HG03565 (cell line): ENCODE measurements around the gene TRIM66.
A peak's percentile ranks its signal among the peaks of the same experiment; 100 is the strongest.

ENCODE experiments used
- ATAC-seq: cut with Tn5 transposase; IDR thresholded peaks from one replicate; pipeline ENCODE4 v1.9.1; 2021; ENCODE audit warnings: mild to moderate bottlenecking, moderate library complexity; ENCODE audit not compliant: unreplicated experiment

The TRIM66 gene

GRCh38 chr11:8612522-8612921, 69.9 kb downstream of the TRIM66 start:
- ATAC-seq: no peak

GRCh38 chr11:8610532-8611116, 71.8 kb downstream of the TRIM66 start:
- no peak for ATAC-seq

GRCh38 chr11:8608652-8609051, 73.8 kb downstream of the TRIM66 start:
- ATAC-seq: no peak

- no peak for ATAC-seq
Observed at GRCh38 chr11:8605971-8606563, 76.4 kb downstream of the TRIM66 start.

- ATAC-seq: peak; percentile 65
Observed at GRCh38 chr11:8604078-8604723, 78.3 kb downstream of the TRIM66 start.

- ATAC-seq: peak; percentile 9
Observed at GRCh38 chr11:8603696-8604077, 78.8 kb downstream of the TRIM66 start.

DNA sequence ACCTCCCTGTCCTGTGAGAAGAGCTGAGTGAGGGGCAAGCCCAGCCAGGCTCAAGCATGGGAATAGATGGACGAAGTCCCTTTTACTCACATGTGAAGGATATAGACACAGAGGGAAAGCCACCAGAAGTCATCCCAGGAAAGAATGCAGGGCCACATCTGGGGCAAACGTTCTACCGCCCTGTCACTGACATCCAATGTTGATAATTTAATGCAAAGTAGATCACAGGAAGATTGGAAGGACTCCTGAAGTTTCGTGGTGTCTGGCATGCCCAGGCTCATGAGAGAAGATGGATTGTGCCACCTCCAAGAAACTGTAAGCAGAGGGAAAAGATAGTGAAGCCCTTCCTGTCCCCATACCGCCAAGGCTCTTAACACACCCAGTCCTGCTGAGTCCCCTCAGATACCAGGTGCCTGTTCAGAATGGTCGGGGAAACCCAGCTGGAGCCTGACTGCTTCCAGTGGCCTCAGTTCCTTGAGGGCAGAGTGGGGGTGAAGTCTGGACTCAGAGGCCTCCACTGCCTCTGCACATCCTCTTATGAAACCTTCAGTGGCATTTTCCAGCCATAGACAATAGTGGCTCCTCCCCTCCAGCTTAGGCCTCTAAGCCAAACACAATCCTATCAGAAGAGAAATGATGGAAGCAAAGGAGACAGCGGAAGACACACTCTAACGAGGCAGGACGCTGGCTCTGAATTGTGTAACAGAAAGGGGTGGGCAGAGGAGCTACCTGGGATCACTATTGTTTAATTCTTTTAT, 80.9 kb downstream of the TRIM66 start:
- no peak for ATAC-seq

GRCh38 chr11:8598506-8598905, 84.0 kb downstream of the TRIM66 start:
- no peak for ATAC-seq

- no peak for ATAC-seq
Observed at GRCh38 chr11:8597182-8597581, 85.3 kb downstream of the TRIM66 start.

- no peak for ATAC-seq
Observed at GRCh38 chr11:8596504-8597046, 85.9 kb downstream of the TRIM66 start.

DNA sequence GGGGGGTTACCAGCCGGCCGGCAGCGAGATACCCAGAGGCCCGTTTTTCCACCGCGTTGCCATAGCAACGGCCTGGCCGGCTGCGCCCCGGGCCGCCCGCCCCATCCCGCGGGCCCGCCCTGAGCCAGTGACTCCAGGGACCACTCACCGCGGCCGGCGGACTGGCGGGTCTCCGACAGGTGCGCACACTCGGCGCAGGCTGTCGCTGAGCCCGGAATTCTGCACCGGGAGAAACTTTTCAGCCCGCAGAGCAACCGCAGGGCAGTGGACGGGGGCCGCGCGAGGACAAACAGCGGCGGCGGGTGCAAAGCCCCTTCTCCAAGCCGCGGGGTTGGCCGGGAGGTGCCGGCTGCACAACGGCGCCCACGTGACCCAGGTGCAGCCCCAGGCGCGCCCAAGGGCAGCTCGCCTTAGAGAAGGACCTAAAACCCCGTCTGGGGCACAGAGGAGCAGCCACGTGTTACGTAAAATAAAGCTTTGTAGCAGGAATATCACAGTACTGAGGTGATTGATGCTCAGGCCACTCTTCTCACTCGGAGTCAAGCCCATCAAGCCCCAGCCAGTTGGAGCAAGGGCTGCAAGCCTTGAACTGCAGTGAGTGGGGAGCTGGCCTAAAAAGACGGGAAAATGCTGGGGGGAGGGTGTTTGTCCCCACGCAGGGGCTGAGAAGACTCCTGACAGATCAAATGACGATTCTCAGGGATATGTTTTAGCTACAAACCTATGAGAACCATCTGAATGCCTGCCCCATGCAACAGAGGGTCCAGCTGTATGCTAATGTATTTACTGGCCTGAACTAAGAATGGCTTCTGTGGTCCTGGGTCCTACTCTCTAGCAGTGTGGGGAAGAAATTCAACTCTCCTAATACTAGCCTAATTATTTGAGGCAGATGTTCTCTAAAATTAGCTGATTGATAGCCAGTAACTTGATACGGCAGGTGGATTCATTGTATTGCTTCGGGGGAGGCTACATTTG, 88.2 kb downstream of the TRIM66 start, which contains the start of gene STK33:
TSS of gene STK33 (minus strand) at position 294 of the 975 bp plus-strand sequence. CDS start 119,323 bp downstream, outside the sequence.
- peak; percentile 85 for ATAC-seq

GRCh38 chr11:8593455-8593854, 89.0 kb downstream of the TRIM66 start:
- peak; percentile 14 for ATAC-seq

GRCh38 chr11:8587915-8588314, 94.5 kb downstream of the TRIM66 start:
- no peak for ATAC-seq

- ATAC-seq: no peak
Observed at GRCh38 chr11:8586805-8587204, 95.7 kb downstream of the TRIM66 start.

DNA sequence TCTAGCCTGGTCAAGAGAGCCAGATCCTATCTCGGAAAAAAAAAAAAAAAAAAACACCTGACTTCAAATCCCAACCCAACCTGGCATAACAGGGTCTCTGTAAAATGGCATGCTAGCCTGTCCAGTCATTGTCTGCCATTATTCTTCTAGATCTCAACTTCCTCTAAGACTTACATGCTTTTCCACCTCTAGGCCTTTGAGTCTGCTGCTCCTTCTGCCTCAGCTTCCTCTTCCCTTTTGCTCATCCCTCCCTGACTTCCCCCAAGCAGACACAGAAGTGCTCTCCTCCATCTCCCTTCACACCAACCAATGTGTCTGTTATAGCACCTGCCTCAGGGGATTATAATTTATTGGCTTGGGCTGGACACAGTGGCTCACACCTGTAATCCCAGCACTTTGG, 96.3 kb downstream of the TRIM66 start:
- ATAC-seq: no peak

GRCh38 chr11:8584511-8584910, 98.0 kb downstream of the TRIM66 start:
- no peak for ATAC-seq

GRCh38 chr11:8584082-8584481, 98.4 kb downstream of the TRIM66 start:
- ATAC-seq: no peak

GRCh38 chr11:8581300-8581699, 101.2 kb downstream of the TRIM66 start:
- ATAC-seq: no peak

DNA sequence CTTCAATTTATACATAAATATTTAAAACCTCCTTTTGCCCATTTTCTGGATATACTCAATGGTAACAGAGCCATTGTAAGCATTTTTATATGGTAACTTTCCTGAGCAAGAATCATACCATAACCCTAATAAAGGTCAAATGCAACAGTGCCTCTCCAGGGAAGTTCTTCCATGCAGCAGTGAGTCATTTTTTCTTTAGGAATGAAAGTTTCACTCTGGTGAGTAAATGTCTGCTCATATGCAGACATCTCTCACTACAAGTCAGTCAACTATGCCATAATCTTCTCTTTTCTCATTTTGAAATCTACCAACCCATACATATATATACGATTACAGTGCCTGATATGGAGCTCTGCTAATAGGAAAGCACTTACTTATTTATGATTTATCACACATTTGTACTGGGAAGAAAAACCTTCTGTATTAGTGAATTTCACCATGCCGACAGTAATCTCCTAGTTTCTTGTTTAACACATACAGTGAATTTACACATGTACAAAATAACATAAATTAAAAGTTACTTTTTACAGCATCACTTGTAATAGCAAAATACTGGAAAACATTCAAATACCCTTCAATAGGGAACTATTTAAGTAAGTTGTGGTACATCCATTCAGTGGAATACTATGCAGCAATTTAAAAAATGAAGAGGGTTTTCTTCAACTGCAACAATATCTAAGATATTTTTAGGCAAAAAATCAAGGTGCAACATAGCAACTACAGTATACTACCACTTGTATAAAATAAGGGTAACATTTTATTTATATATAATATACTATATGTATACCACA, 104.5 kb downstream of the TRIM66 start:
- no peak for ATAC-seq
